Embryonic facial prominence (tissue), 1 donor: ENCODE measurements around the gene SMOC2.
"Not testable (repeated sequence)": the region's sequence is repeated elsewhere in the genome, so short reads cannot be mapped to it uniquely, and the experiment has no call there.

ENCODE experiments used
- DNase-seq: peaks from one replicate; pipeline ENCODE4 v3.0.0-alpha.2; 2016; ENCODE audit errors: extremely low spot score

SMOC2 gene

GRCh38 chr6:168650671-168651111, 209.7 kb downstream of the SMOC2 start:
- DNase-seq: no peak

- no peak for DNase-seq
These were observed 214.6 kb downstream of the SMOC2 start for GRCh38 chr6:168655462-168656152.

GRCh38 chr6:168658059-168658458, 217.1 kb downstream of the SMOC2 start:
- DNase-seq: no peak

- DNase-seq: no peak
These were observed 219.5 kb downstream of the SMOC2 start for GRCh38 chr6:168660400-168660945.

DNA sequence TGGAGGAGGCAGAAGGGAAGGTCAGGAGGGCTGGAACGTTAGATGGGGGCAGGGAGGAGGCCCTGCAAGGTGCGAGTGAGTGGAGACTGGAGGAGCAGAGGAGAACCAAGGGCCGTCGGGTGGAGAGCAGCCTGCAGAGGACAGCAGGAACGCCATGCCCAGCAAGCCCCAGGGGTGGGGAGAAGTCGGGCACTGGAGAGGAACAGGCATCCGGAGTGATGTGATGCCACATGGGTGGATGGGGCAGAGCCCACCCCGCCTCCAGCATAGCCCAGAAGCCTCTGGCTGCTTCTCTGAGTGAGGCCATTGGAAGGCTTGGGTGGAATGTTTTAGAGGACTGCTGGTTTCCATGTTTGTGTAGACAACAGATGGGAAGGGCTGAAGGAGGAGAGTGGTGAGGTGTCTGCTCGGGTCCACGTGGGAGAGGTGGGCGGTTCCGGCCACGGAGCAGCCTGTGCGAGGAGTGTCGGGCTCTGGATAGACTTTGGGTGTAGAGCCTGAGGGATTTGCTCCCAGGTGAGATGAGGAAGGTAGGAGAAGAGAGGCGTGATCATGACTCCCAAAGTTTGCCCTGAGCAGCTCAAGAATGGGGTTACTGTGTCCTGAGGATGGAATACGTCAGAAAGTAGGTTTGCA, 221.4 kb downstream of the SMOC2 start:
- DNase-seq: no peak

- no peak for DNase-seq
These were observed 222.1 kb downstream of the SMOC2 start for GRCh38 chr6:168663041-168663440.

DNA sequence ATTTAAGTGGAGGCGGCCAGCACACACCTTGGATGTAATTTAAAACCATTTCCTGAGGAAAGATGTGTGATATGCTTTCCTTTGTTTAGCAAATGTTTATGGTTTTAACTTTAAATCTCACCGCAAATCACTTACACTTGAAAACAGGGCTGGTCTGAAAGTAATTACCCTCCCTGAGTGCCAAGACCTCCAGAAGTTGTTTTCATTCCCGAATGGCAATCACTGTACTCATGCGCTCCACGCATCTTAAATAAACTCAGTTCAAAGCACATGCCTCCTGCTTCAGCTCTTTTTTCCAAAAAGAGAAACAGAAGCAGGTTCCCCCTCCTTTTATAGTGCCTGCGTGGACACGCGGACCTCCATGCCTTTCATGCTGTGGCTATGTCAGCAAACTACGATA, 224.0 kb downstream of the SMOC2 start:
- DNase-seq: no peak

DNA sequence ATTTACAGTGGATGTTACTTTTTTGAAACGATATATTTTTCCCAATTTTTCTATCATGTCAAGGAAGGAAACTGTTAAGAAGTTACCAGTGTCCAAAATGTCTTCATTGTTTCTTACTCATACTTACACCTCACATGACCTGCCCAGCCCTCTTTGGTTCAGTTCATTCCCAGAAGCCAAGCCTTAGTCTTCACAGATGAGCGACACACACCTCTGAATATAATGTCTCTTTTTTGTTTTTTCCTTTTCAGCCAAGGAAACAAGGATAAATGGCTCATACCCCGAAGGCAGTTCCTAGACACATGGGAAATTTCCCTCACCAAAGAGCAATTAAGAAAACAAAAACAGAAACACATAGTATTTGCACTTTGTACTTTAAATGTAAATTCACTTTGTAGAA, 225.2 kb downstream of the SMOC2 start:
- DNase-seq: no peak

DNA sequence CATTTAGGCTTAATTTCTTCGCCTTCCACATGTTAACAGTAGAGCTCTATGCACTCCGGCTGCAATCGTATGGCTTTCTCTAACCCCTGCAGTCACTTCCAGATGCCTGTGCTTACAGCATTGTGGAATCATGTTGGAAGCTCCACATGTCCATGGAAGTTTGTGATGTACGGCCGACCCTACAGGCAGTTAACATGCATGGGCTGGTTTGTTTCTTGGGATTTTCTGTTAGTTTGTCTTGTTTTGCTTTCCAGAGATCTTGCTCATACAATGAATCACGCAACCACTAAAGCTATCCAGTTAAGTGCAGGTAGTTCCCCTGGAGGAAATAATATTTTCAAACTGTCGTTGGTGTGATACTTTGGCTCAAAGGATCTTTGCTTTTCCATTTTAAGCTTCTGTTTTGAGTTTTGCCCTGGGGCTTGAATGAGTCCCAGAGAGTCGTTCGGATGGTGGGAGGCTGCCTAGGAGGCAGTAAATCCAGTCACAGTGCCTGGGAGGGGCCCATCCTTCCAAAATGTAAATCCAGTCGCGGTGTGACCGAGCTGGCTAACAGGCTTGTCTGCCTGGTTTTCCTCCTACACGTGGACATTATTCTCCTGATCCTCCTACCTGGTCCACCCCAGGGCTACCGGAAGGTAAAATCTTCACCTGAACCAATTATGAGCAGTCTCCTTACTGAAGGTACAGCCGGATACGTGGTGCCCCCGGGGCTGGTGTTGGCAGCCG, 225.9 kb downstream of the SMOC2 start:
- DNase-seq: no peak

DNA sequence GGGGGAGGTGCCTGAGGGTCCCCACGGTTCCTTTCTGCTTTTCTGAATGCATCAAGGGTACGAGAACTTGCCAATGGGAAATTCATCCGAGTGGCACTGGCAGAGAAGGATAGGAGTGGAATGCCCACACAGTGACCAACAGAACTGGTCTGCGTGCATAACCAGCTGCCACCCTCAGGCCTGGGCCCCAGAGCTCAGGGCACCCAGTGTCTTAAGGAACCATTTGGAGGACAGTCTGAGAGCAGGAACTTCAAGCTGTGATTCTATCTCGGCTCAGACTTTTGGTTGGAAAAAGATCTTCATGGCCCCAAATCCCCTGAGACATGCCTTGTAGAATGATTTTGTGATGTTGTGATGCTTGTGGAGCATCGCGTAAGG, 226.4 kb downstream of the SMOC2 start:
- DNase-seq: no peak

DNA sequence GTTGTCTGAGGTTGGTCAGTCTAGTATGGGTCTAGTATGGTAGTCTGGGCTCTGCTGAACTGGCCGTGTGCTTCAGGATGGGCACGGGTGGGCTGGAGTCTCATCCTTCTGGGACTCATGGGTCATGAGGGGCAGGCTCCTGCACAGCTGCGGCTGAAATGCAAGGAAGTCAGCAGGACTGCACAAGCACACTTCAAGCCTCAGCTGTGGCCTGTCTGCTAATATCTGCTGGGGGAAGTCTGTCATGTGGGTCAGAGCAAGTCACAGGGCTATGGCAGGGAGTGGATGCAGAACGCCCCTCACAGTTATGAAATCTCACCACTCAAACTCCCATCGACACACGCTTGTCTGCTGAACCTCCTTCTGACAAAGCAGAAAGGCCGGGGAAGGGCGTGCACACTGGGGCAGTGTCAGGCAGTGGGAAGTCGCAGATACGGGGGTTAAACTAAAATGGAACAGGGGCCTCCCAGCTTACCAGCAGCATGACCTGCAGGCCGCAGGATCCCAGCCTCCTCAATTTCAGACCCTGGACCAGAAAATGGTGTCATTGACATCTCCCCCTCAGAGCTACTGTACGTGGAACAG, 229.5 kb downstream of the SMOC2 start:
- DNase-seq: no peak

DNA sequence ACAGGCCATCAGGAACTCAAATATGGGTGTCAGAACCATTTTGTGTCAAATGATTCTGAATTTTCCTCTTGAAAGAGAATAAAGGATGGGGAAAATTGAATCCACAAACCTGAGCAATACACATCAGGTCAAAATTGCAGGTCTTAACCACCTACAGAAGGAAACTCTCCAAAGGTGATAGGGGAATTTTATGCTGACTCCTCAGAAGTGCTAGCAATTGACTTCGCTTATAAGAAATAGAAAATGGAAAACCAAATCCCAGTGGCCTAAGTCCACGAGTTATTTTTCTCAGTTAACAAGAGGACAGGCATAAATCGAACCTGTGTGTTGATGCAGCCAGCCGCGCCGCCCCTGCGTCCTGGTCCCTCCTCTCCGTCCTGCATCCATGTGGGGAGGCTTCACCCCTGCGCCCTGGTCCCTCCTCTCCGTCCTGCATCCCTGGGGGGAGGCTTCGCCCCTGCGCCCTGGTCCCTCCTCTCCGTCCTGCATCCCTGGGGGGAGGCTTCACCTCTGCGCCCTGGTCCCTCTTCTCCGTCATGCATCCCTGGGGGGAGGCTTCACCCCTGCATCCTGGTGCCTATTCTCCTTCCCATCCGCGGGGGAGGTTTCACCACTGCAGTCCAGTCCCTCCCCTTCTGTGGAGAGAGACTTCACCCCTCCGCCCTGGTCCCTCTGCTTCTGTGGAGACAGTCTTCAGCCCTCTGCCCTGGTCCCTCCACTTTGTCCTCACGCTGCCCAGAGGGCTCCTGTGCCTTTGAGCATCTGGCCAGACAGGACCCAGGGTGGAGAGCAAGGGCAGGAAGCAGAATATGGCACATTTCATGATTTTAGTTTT, 230.3 kb downstream of the SMOC2 start:
- no peak for DNase-seq

- no peak for DNase-seq
These were observed 231.0 kb downstream of the SMOC2 start for GRCh38 chr6:168671863-168672546.

- DNase-seq: no peak
These were observed 233.6 kb downstream of the SMOC2 start for GRCh38 chr6:168674595-168674994.

DNA sequence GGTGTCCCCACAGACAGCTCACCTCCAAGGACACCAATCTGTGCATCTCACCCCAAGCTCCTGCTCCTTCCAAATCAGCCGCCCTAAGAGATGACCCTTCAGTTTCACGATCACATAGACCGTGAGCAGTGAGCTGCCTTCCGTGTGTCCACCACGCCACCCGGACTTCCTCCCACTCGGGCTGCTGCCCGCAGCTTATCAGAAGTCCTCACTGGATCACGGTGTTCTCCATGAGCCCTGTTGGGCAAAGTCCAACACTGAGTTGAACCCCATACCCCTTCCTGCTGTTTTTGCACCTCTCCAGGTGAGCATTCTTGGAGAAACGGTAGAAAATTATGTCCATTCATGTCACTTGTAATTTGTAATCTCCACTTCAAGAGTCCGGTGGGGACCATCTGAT, 234.4 kb downstream of the SMOC2 start:
- no peak for DNase-seq

DNA sequence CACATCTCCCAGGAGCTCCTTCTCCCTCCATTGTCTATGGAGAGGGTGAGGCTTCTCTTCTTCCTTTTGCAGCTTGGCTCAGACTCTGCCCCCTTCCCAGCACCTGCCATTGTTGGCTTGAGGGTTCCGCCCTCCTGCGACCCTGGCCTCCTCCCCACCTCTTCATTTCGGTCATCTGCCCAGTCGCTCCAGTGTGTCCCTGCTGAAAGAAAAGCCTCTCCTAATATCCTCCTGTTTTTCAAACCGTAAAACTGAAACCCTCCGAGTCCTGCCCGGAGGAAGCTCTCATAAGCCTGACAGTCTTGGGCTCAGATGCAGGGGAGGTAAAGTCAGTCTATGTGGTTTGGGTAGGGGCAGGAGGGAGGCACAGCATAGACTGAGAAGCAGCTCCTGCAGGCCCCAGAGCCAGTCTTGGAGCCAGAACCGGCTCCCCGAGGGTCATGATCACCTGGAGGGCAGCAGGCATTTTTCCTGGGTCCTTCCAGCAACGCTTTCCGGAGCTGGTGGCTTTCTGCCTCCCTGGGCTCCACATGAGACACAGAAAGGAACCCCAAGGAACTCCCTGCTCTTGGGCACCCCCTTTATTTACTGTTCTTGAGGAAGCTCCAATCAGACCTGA, 235.1 kb downstream of the SMOC2 start:
- DNase-seq: no peak

DNA sequence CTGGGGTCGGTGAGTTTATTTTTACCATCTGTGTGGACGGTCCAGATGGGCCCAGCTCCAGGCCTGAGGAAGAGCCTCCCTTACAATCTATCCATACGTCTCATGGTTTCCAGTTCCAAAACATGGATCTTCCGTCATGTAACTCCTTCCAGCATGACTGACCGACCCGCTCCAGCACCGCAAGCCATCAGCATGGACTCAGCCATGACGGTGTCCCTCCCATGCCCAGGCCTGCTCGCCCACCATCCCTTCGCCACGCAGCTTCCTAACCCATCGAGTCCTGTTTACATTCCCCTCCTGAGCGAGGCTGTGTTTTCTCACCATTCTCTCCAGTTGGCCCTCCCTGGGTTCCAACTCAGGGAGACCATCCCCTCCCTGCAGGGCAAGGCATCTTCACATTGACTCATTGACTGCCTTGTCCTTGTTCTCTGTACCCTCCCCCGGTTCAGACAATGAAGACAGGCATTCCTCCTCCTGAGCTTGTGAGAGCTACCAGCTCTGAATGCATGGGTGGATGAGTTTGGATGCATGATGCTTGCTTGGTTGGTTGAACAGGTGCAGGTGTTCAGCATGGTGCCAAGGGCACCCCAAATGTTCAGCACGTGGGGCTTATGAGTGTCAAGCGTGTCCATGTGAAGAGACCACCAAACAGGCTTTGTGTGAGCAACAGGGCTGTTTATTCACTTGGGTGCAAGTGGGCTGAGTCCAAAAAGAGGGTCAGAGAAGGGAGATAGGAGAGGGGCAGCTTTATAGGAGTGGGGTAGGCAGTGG, 235.8 kb downstream of the SMOC2 start:
- no peak for DNase-seq

DNA sequence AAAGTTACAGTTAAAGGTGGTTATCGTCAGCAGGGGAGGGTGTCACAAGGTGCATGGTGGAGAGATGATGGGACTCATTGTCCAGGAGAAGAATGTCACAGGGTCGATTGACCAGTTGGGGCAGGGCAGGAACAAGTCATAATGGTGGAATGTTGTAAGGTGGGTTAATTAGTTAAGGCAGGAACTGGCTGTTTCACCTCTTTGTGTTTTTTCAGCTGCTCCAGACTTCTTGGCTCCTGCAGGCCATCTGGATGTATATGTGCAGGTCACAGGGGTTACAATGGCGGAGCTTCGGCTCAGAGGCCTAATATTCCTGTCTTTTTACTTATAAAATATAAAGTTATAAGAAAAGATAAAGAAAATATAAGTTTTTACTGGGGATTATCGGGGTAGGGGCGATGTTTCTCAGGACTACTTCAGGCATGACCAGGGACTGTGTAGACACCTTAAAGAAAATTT, 236.4 kb downstream of the SMOC2 start:
- DNase-seq: not testable (repeated sequence)

DNA sequence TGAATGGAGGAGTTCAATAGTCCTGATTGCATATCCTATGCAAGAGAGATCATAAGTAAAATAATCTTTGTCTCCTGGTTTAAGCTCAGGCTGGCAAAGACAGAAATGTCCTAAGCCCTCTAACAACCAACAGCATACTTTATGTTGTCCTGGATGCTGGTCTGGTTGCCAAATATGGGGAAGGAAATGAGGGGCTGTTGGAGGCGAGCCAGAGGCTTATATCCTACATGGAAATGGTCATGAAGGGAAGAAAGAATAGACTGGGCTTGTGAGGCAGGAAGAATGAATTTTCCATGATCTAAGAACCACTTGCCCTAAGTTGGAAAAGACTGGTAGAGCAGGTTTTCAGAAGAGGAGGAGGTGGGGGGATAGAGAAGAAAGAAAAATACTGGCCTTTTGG, 237.1 kb downstream of the SMOC2 start:
- DNase-seq: no peak

- no peak for DNase-seq
These were observed 237.6 kb downstream of the SMOC2 start for GRCh38 chr6:168678588-168678987.
